Muscle of leg (tissue), 11 donors: ENCODE measurements around the gene SAP25. TPM values are rescaled to one million over a fixed set of nuclear protein-coding genes. Genes with fewer than 3 reads are reported as not detected.
A peak's percentile ranks its signal among the peaks of the same experiment; 100 is the strongest.
"Not testable (repeated sequence)": the region's sequence is repeated elsewhere in the genome, so short reads cannot be mapped to it uniquely, and the experiment has no call there.

Experiments used
- DNase-seq: peaks from one replicate; pipeline ENCODE4 v3.0.0; 2013
- H3K27ac ChIP-seq: one replicate; pipeline ENCODE4 v1.5.1; 2013; ENCODE audit warnings: mild to moderate bottlenecking, low read length, control low read depth
- H3K27me3 ChIP-seq: one replicate; pipeline ENCODE4 v1.6.1; 2013; ENCODE audit warnings: low read length; ENCODE audit not compliant: control insufficient read depth, insufficient read depth
- H3K36me3 ChIP-seq: one replicate; pipeline ENCODE4 v1.6.1; 2013; ENCODE audit warnings: low read length; ENCODE audit not compliant: control insufficient read depth, insufficient read depth
- H3K4me1 ChIP-seq: one replicate; pipeline ENCODE4 v1.6.1; 2013; ENCODE audit warnings: low read length; ENCODE audit not compliant: control insufficient read depth, insufficient read depth
- H3K4me3 ChIP-seq: one replicate; pipeline ENCODE4 v1.5.1; 2013; ENCODE audit warnings: low read length, control low read depth
- H3K9me3 ChIP-seq: replicated peaks from 2 replicates; pipeline ENCODE4 v1.6.1; 2013; ENCODE audit warnings: low read depth, low read length; ENCODE audit not compliant: control insufficient read depth
- WGBS: methylation state at CpG from one replicate; pipeline ENCODE4 v1.1.5; 2013; ENCODE audit warnings: missing lambda C conversion rate; ENCODE audit not compliant: insufficient coverage; 5-methylcytosine and 5-hydroxymethylcytosine counted together
- polyA plus RNA-seq, 8 donors: library from polyadenylated mRNA; unstranded; fragments of 120-200 nt; gene quantifications; one replicate each; pipeline versions ENCODE4 v1.2.1 to v1.2.3, GENCODE V29; 2013; ENCODE audit warnings: inconsistent platforms in 1 of 8, low replicate concordance in 1 of 8; ENCODE audit not compliant: insufficient read length in 8 of 8, insufficient read depth in 1 of 8
- total RNA-seq: library from RNA; stranded (reverse); fragments of 120-200 nt; gene quantifications from one replicate; pipeline ENCODE4 v1.2.4, GENCODE V29; 2013

Gene SAP25
- total and polyA plus RNA-seq, 9 donors, result 0.98 to 8.3 (median 3.7) TPM

GRCh38 chr7:100545360-100546128, 28.2 kb downstream of the SAP25 start:
- H3K4me3 ChIP-seq, result no peak overlapping the region
- H3K4me1 ChIP-seq, result peaks cover 21% of the 10 kb centered on the region
- H3K36me3 ChIP-seq, result peaks cover 4% of the 10 kb centered on the region
- peak overlapping the region; percentile 88 for H3K27ac ChIP-seq
- H3K27me3 ChIP-seq, result no peaks in the 10 kb centered on the region
- peak; percentile 70 for DNase-seq
- WGBS, result 30% methylated on average over 2 of the region's 3 CpGs
- no peaks in the 10 kb centered on the region for H3K9me3 ChIP-seq

- Histone ChIP-seq H3K27me3 (no peaks in the 10 kb centered on the region), H3K27ac (peak overlapping the region; percentile 88), H3K36me3 (peaks cover 2% of the 10 kb centered on the region), H3K4me3 (no peak overlapping the region), H3K9me3 (no peaks in the 10 kb centered on the region), H3K4me1 (peaks cover 24% of the 10 kb centered on the region)
- WGBS, result 0% methylated on average over 1 of the region's 1 CpG
- DNase-seq, result no peak
Measured at GRCh38 chr7:100544967-100545359, 28.7 kb downstream of the SAP25 start.

- Histone ChIP-seq H3K27me3 (peaks cover 2% of the 10 kb centered on the region), H3K9me3 (no peaks in the 10 kb centered on the region), H3K4me3 (no peak overlapping the region), H3K27ac (peak overlapping the region; percentile 38), H3K36me3 (peaks cover 2% of the 10 kb centered on the region), H3K4me1 (peaks cover 29% of the 10 kb centered on the region)
- WGBS, result 35% methylated on average over 3 of the region's 5 CpGs
- DNase-seq, result no peak
Measured at GRCh38 chr7:100544386-100544785, 29.3 kb downstream of the SAP25 start.

- H3K36me3 ChIP-seq, result no peaks in the 10 kb centered on the region
- H3K27ac ChIP-seq, result no peak overlapping the region
- no CpG with 5 or more reads among the region's 1 CpG for WGBS
- H3K4me1 ChIP-seq, result peaks cover 29% of the 10 kb centered on the region
- no peak for DNase-seq
- no peak overlapping the region for H3K4me3 ChIP-seq
- peaks cover 2% of the 10 kb centered on the region for H3K27me3 ChIP-seq
- H3K9me3 ChIP-seq, result no peaks in the 10 kb centered on the region
Measured at GRCh38 chr7:100543586-100543985, 30.1 kb downstream of the SAP25 start.

- not testable (repeated sequence) for H3K27ac ChIP-seq
- H3K4me1 ChIP-seq, result peaks cover 24% of the 10 kb centered on the region
Measured at GRCh38 chr7:100541309-100541708, 32.4 kb downstream of the SAP25 start.

GRCh38 chr7:100540073-100540723, 33.5 kb downstream of the SAP25 start:
- peaks cover 2% of the 10 kb centered on the region for H3K27me3 ChIP-seq
- DNase-seq, result no peak
- H3K9me3 ChIP-seq, result no peaks in the 10 kb centered on the region
- no peak overlapping the region for H3K27ac ChIP-seq
- H3K4me3 ChIP-seq, result peak overlapping the region; percentile 58
- H3K36me3 ChIP-seq, result no peaks in the 10 kb centered on the region
- 50% methylated on average over 2 of the region's 6 CpGs for WGBS
- H3K4me1 ChIP-seq, result peaks cover 19% of the 10 kb centered on the region

More at GRCh38 chr7:100541309-100541708, 32.4 kb downstream of the SAP25 start:
- not testable (repeated sequence) for H3K36me3 ChIP-seq, H3K4me3 ChIP-seq, DNase-seq, H3K27me3 ChIP-seq, H3K9me3 ChIP-seq
- 70% methylated on average over 3 of the region's 7 CpGs for WGBS

GRCh38 chr7:100539436-100540006, 34.2 kb downstream of the SAP25 start:
- WGBS, result under 1% methylated on average over 40 of the region's 44 CpGs
- peak overlapping the region; percentile 58 for H3K4me3 ChIP-seq
- peaks cover 12% of the 10 kb centered on the region for H3K4me1 ChIP-seq
- no peaks in the 10 kb centered on the region for H3K9me3 ChIP-seq
- no peak overlapping the region for H3K27ac ChIP-seq
- no peak for DNase-seq
- H3K36me3 ChIP-seq, result no peaks in the 10 kb centered on the region
- peaks cover 2% of the 10 kb centered on the region for H3K27me3 ChIP-seq

GRCh38 chr7:100538654-100539435, 34.9 kb downstream of the SAP25 start, which contains the start of gene AGFG2:
Gene AGFG2, plus strand, starts transcription at chr7:100539203. Its CDS starts 144 bp downstream, at chr7:100539347.
- Histone ChIP-seq H3K4me3 (peak within 1 kb of the TSS; percentile 58), H3K9me3 (no peaks in the 10 kb centered on the region), H3K27me3 (peaks cover 2% of the 10 kb centered on the region), H3K36me3 (no peaks in the 10 kb centered on the region), H3K4me1 (peaks cover 12% of the 10 kb centered on the region), H3K27ac (peak within 1 kb of the TSS; percentile 77)
- peak; percentile 100 for DNase-seq
- WGBS, result under 1% methylated on average over 58 of the region's 60 CpGs

- H3K27me3 ChIP-seq, result peaks cover 2% of the 10 kb centered on the region
- no CpG with 5 or more reads among the region's 8 CpGs for WGBS
- peak overlapping the region; percentile 43 for H3K4me3 ChIP-seq
- H3K36me3 ChIP-seq, result no peaks in the 10 kb centered on the region
- peaks cover 12% of the 10 kb centered on the region for H3K4me1 ChIP-seq
- peak overlapping the region; percentile 77 for H3K27ac ChIP-seq
- no peak for DNase-seq
- no peaks in the 10 kb centered on the region for H3K9me3 ChIP-seq
Measured at GRCh38 chr7:100538348-100538653, 35.4 kb downstream of the SAP25 start.

- H3K4me3 ChIP-seq, H3K27me3 ChIP-seq, H3K9me3 ChIP-seq, H3K27ac ChIP-seq, H3K36me3 ChIP-seq, DNase-seq: not testable (repeated sequence)
- H3K4me1 ChIP-seq, result peaks cover 17% of the 10 kb centered on the region
- 88% methylated on average over 1 of the region's 2 CpGs for WGBS
Measured at GRCh38 chr7:100536695-100537094, 37.0 kb downstream of the SAP25 start.
